Endothelial cell of coronary artery (primary cell): ENCODE results near the gene ARHGAP29. TPM values are rescaled to one million over a fixed set of nuclear protein-coding genes. Genes with fewer than 3 reads are reported as not detected.

ENCODE experiments used
- total RNA-seq: library from RNA; depleted of rRNA; stranded (reverse); fragments of >200 nt; gene quantifications from 2 replicates; pipeline ENCODE4 v1.2.3, GENCODE V29; 2014

ARHGAP29 gene
- total RNA-seq: 144 and 157 TPM in 2 replicates

DNA sequence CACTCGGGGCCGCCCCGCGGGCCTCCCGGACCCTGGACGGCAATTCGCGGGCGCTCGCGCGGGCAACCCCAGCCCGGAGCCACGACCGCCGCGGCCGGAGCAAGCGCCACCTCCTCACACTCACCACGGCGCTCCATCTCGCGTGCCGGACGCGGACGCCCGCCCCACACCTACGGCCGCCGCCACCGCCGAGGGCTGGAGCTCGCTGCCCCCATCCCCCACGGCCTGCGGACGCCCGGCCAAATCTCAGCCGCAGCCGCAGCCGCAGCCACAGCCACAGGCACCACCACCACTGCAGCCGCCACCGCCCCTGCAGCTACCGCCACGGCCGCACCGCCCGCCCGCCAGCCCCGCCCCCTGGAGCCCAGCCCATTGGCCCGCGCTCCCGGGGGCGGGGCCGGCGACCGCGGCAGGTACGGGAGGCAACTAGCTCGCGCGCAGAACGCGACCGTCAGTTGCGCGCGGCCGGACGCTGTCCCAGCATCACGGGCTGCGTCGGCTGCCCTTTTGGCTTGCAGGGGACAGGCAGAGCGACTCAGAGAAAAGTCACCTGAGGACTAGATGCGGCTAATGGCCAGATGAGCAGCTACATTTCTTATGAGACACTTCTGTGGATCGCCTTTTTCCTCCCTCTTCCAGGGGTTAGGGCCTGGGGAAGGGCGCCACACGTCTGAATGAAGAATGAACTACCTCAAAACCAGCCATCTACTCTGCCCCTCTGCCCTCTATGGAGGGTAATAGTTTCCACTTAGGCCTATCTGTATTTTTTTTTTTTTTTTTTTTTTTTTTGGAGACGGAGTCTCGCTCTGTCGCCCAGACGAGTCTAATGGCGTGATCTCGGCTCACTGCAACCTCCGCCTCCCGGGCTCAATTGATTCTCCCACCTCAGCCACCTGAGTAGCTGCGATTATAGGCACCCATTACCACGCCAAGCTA, at the start of gene ARHGAP29:
Gene ARHGAP29, minus strand, starts transcription at position 294 of the 936 bp plus-strand sequence. CDS start 5,973 bp downstream, outside the sequence.

Other genes starting within 250 kb of the ARHGAP29 start
- 2.0 and 4.0 TPM in 2 replicates for gene ABCA4, start 116.4 kb downstream of the ARHGAP29 start, total RNA-seq
- gene ABCD3, start 180.8 kb upstream of the ARHGAP29 start, total RNA-seq: 26.8 and 40.9 TPM in 2 replicates